Stromal cell of bone marrow (primary cell): ENCODE measurements around the gene TPCN2.

Experiments
- DNase-seq: peaks from one replicate; pipeline ENCODE4 v3.0.0-alpha.2; 2012; ENCODE audit warnings: low read depth

Gene TPCN2

DNA sequence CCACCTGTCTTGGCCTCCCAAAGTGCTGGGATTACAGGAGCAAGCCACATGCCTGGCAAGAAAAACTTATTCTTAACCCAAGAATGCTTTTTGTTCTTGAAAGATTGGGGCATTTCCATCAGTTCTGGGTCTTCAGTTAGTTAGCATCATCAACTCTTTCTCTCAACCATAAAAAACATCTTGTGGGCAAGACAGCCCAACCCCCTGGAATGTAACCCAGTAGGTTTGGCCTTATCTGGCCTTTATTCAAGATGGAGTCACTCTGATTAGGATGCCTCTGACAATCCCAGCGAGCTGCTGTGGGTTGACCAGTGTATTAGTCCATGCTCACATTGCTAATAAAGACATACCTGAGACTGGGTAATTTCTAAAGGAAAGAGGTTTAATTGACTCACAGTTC, 9.2 kb upstream of the TPCN2 start:
- DNase-seq, result no peak

DNA sequence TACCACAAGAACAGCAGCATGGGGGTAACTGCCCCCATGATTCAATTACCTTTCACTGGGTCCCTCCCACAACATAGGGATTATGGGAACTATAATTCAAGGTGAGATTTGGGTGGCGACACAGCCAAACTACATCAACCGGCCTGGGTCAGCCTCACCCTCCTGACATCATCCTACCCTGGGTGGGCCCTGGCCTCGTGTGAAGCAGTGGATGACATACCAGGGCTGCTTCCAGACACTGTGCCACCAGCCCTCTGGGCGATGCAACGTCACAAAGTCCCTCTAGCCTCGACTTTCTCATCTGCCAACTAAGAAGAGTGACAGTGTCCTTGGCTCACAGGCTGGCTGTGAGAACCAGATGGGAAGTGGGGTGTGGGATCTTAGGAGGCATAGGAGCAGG, 8.7 kb upstream of the TPCN2 start:
- no peak for DNase-seq

DNA sequence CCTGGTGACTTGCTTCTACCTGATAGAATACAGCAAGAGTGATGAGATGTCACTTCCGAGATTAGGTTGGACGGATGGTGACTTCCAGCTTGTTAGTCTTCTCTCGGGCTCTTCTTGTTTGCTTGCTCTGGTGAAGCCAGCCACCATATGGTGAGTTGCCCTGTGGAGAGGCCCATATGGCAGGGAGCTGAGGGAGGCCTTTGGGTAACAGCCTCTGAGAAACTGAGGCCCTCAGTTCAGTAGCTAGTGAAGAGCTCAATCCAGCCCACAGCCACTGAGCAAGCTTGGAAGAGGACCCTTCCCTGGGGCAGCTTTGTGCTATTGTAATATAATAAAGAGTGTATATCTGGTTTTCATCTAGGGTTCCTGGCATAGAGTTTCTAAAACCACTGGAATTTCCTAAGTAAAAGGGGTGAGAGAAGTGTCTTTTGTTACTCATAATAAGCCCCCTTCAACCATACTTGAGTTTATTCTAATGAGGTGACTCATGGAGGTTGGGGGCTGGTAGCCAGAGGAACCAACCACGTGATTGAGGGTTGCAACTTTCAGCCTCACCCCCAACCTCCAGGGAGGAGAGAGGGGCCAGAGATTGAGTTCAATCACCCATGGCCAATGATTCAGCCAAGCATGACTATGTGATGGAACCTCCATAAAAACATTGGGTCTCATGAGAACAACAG, 8.0 kb upstream of the TPCN2 start:
- DNase-seq, result peak; percentile 98

DNA sequence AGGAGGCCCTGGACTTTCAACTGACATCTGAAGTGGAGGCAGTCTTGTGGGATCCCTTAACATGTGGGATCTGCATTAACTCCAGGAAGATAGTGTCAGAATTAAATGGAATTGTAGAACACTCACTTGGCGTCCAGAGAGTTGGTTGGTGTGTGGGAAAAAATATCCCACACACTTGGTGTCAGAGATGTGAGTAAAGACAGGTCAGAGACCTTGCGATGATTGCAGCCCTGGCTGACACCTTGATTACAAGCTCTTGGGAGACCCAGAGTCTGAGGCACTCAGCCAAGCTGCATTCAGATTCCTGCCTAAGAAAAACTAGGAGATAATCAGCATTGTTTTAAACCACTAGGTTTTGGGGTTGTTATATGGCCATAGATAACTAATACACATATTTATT, 7.2 kb upstream of the TPCN2 start:
- DNase-seq, result no peak

DNA sequence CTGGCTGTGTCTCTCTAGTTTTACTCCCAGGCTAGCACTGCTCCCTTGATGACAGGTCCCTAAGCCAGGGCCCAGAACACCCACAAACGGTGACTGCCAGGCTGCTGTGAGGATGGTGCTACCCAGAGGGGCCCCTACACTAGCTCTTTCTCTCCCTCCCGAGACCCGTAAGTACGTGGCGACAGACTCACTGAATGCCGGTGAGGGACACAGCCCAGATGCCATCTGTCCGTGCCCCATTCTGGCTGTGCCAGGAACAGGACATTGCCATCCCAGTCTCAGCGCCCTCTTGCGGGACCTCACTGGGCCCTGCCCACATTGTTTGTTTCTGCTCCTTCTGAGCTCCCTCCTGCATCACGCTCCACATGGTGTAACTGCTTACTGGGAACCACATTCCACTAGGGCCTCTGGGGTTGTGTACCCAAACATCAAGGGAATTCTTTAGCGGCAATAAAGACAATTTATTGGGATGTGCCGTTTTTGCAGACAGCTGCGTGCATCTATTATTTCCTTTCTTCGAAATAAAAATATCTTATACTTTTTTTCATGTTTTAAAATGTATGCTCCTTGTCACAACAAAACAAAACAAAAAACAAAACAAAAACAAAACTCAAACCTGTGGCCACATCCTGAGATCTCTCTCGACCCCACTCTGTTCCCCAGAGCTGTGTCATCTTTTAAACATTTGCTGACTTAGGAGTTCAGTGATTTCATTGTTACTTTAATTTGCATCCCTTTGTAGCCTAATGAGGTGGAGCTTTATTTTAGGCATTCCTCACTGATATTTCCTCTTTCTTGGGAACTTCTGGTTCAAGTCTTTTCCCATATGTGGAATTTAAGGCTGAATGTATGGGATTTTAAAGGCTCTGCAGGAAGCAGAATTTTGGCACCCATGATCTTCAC, 4.4 kb upstream of the TPCN2 start:
- DNase-seq, result peak; percentile 59

DNA sequence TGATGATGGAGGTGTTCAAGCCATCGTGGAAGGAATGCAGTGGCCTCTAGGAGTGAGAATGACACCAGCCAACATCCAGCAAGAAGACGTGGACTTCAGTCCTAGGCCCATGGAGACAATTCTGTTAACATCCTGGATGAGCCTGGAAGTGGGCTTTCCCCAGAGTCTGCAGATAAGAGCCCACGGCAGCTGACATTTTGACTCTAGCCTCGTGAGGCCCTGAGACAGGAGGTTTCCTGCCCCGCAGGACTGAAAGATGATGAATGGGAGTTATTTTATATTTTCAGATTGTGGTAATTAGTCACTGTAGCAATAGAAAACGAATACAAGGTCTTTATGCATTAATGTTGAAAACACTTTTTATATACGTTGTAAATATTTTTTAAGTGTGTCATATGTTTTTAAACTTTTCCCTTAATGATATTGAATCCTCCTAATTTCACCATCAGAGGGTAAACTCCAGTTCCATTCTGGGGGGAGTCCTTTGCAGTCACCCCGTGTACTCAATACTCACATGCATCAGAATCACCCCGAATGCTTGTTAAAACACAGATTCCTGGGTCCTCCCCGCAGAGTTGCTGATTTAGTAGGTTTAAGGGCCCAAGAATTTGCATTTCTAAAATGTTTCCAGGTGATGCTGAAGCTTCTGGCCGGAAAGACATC, 570 bp upstream of the TPCN2 start:
- DNase-seq, result no peak

DNA sequence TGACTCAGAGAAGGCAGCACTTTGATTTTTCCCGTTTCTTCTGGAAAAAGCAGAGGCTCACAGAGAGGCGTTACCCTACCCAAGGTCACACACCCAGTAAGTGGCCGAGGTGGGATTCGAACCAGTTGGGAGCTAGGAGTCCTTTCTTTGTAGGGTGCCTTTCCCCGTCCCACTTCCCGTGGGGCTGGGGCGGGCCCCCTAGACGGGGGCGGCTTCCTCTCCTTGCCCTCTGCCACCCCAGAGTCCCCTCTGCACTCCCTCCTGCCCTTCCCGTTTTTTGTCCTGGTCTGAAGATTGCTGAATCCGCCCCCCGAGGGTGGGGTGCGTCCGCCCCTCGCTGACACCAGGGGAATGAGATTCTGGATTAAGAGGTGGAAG, 747 bp downstream of the TPCN2 start:
- no peak for DNase-seq

DNA sequence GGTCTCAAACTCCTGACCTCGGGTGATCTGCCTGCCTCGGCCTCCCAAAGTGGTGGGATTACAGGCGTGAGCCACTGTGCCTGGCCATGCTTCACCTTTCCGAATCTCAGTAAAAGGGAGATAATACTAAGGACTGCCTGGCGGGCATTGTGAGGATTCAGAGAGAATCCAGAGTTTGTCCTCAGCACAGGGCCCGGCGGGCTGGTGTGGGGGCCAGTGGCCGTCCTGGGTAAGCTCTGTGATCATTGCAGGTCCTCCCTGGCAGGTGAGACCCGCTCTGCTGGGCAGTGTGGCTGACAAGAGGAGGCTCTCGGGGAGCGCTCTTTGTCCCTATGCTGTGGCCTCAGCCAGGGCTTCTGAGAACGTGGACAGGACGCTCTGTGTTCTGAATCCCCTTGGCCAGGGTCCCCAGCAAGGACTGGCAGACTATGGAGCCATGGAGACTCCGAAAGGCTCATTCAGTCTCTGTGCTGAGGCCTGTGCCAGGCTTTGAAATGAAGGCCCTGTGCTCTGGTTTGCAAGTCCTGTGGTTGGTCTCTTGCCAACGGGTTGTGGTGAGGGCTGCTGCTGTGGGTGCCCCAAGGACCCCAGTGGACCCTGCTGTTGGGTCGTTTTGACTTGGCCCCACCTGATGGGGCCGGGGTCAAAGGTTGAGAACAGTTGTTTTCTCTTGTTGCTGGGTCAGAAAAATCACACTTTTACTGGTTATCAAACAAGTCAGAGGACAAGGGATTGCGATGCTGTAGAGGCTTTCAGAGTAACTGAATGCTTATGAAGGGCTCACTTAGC, 2.1 kb downstream of the TPCN2 start:
- DNase-seq, result no peak

DNA sequence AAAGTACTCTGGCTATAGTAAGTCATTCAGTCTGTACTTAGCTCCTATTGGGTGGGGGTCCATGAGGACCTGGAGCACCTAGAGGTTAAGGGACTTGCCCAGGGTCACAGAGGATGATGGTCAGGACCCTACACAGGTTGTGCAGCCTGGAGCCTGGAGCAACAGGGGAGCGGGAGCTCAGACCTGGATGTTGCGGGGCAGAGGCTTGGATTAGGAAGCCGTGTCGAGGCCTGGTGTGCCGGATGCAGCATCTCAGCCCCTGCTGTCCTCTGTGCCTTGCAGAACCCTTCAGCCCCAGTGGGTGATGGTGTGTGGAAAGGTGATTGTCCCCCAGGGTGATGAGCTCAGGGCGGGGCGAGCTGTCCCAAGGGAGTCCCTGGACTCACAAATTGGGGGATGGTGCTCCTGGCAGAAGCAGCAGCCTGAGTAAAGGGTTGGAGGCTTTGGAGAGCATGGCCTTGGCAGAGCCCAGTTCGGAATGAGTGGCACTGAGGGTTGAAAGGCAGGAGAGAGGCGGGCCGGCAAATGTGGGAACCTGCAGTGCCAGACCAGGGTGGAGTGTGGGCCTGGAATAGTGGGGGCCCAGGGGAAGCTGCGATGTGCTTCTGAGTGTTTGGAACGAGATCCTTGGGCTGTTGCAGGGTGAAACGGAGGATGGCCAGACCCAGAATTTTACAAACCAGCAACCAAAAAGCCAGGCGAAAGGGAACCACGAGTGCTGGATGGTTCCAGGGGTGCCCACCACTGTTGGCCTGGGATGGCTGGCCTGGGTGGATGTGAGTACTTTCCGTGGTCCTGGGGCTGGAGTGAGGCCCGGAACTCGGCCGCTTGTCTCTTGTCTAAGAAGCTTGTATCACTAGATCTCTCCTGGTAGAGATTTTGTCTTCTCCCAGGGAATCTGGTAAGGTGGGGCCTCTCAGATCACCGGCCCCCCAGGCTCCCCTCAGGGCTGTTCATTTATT, 2.9 kb downstream of the TPCN2 start:
- no peak for DNase-seq

DNA sequence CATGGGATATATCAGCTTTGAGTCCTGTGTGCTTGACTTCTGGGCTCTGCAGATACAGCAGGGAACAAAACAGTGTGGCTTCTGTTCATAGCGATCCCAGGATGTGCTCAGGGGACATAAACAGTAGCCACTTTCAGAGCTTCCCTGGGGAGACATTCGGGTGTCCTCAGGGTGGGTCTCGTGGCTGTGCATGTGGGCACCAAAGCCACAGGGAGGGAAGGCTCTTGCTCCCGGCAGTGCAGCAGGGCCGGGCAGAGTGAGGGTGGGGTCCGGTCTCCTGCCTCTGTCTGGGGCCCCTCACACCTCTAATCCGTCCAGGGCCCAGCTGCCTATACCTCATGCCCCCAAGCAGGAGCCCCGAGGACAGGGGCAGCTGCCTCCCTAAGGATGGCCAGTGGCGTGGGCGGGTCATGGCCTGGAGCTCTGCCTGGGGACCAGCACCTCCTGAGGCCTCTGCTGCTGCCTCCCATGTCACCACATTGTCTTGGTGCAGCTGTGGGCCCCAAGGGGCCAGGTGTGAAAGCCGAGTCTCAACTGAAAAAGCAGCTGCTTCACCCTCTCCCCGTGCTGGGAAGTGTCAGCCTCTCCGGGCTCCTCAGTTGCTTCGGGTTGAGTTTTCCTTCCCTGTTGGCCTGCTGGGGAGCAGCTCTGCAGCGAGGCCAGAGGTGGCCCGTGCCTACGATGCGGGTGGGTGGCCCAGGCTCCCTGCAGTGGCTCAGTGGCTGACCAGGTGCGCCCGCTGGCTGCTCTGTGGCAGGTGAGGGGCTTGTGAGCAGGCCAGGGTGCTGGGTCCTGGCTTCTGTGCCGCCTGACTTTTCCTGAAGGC, 3.8 kb downstream of the TPCN2 start:
- DNase-seq, result no peak

DNA sequence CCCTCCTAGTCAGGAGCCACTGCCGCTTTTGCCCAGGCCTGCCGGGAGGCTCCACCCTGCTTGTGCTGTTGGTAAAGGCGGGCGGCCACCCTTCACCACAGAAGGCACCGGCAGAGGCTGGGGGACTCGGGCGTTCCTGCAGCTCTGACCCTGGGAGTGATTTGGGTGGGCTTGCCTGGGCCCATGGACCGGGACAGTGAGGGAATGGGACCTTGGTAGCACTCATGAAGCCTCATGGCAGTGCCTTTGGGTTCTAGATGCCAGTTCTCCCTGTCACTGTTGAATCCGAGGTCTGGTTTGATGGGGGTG, 4.4 kb downstream of the TPCN2 start:
- no peak for DNase-seq

DNA sequence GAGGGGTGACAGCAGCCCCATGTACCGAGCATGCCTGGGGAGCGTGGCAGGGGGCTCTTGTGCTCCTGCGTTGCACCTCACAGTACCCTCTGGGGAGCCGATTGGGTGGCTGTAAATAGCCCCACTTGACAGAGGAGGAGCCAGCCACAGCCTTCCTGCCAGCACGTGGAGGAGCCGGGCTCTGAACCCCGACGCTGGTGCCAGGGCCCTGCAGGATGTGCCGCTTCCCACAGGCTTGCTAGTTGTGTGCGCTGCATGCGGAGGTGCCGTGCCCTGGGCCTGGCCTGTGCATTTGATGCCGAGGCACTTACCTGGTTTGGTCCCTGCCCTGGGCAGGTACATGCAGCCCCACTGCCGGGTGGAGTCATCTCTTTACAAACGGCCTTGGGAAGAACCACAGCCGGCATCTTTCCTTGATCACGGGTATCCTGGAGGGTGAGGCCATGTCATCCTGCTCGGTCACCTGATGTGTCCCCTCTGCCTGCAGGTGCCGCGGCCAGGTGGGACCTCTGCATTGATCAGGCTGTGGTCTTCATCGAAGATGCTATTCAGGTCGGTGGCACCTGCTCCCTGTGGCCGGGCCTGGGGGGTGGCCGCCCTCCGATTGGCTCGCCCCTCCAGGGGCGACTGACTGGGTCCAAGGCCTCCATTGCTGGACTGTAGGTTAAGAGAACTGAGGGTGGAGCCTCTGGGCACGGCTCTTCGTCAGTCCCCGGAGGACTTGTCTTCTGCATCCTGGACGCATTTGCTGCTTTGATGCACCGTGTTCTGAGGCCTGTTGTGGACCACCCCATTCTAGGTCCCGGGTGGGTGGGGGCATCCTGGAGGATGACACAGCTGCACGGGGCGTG, 5.0 kb downstream of the TPCN2 start:
- DNase-seq, result no peak

DNA sequence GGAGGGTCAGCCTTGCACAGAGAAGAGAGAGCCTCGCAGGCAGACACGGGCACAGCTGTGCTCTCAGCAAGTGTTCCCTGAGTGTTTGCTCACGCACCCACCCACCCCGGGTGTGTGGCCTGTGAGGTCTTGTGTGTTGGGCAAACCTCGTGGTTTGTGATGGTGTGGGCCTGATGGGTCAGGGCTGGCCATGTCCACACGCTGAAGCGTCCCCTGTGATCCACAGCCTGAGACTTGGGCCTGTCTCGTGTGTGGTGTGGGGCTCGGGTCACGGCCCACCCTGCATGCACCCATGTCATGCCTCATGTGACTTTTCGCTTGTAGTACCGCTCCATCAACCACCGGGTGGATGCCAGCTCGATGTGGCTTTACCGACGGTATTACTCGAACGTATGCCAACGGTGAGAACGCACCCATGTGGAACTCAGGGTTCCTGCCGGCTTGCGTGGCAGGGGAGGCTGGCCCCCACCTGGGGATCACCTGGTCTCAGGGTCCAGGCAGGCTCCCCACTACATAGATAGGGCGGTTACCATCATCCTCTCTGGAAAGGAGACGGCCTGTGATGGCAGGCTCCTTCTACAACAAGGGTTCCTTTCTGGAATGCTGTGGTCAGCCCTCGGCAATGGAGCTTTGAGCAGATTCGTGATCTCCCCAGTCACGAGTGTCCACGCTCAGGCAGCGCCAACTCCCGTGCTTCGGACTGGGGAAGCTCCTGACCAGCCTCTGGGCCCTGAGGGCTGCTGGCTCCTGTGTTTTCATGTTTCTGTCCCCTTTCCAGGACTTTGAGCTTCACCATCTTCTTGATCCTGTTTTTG, 5.9 kb downstream of the TPCN2 start:
- no peak for DNase-seq

DNA sequence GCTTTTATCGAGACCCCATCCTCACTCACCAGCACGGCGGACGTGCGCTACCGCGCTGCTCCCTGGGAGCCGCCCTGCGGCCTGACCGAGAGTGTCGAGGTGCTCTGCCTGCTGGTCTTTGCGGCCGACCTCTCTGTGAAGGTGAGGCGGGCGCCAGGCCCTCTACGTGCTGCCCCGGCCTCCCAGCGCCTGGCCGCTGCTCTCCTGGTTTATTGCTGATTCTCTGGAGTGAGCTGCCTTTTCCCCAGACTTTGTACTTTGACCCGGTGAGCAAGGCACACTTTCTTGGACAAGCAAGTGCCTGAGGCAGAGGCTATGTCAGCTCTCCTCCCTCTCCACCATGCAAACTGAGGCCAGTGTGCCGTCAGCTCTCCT, 6.5 kb downstream of the TPCN2 start:
- no peak for DNase-seq

DNA sequence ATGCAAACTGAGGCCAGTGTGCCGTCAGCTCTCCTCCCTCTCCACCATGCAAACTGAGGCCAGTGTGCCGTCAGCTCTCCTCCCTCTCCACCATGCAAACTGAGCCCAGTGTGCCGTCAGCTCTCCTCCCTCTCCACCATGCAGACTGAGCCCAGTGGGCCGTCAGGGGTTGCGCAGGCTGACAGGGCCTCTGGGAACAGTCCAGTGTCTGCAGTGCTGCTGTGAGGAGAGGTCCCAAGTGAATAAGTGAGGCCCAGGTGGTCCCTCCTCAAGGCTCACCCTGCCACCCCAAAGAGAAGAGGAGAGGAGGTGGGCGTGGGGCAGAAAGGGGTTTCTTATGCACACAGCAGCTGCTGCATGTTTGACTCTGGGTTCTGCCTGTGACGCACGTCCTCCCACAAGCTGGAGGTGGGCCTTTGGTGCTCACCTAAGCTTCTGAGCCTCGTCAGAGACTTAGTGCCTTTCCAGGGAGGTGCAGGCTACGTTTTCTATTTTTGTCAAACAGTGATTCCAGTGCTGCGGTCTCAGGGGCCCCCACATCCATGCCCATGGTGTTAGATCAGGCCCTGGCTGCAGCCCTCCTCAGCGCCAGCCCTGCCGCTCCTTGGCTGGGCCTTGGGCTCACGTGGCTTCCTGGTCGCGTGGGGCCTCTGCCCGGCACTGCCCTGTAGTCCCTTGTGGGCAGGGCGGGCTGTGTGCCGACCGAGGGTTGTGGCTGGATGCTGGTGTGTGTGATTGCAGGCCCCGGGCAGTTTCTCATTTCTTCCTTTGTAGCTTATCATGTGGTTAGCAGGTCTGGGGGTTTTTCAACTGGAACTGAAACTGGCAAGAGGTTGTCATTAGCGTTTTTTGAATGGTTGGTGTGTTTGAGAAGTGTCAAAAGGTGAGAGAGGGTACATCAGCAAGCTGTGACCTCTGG, 7.1 kb downstream of the TPCN2 start:
- no peak for DNase-seq

DNA sequence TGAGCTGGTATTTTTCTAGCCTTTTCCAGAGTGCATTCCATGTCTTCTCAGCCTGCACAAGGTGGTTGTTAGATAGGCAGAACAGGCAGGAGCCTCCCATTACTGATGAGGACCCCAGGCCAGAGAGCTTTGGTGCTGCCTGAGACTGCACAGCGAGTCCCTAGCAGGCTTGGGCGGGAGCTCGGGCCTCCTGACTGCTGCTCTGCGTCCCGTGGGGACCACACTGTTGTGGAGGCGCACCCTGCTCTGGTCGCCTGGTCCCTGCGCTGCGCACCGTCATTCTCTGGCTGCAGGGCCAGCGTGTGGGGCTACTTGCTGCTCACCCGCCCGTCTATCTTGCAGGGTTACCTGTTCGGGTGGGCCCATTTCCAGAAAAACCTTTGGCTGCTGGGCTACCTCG, 8.5 kb downstream of the TPCN2 start:
- no peak for DNase-seq

DNA sequence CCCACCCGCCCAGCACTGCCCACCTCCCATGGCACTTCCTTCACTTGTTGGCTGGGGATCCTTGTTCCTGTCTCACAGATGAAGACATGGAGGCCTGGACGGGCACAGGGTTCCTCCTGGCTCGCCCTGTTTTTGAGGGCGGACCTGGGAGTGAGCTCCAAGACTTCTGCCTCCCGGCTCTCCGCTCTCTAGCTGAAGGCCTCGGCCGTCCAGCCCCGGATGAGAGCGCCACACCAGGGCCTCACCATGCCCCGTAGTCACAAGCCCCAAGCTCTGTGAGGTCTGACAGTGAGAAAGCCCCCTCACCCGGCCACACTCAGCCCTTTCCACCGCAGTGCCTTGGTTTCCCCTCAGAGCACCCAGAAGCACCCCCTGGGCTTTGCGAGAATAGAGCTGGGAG, 9.1 kb downstream of the TPCN2 start:
- DNase-seq, result no peak
